Measurements from ENCODE around the gene EMILIN1. TPM values are rescaled to one million over a fixed set of nuclear protein-coding genes. Genes with fewer than 3 reads are reported as not detected.

The EMILIN1 gene
- total RNA-seq, 2 donors from 2014 or later: 8.4 to 41.6 TPM

- intact Hi-C loops (cut with DNase I, micrococcal nuclease): loop anchor here (5.0 to 10.0 kb wide), 2 partner anchors 52 to 125 kb away; partner anchors contain the start of gene TMEM214 (in 1 of the 2)
- ATAC-seq (peak; percentile 56), DNase-seq (peak; percentile 77 to 81)
Measured at GRCh38 chr2:27086724-27087593, 8.5 kb downstream of the EMILIN1 start, which contains the start of gene KHK. Gene KHK, plus strand, starts transcription at chr2:27086772. Its CDS starts 488 bp downstream, at chr2:27087260.

- no peak for ATAC-seq
- no peak for DNase-seq
- intact Hi-C loops (cut with DNase I, micrococcal nuclease): loop anchor here (5.0 to 10.0 kb wide), 2 partner anchors 53 to 126 kb away; partner anchors contain the start of gene TMEM214 (in 1 of the 2)
Measured at GRCh38 chr2:27087823-27088410, 9.5 kb downstream of the EMILIN1 start.

GRCh38 chr2:27088634-27089033, 10.2 kb downstream of the EMILIN1 start:
- DNase-seq (no peak), ATAC-seq (no peak)
- intact Hi-C loops (cut with DNase I, micrococcal nuclease): loop anchor here (5.0 to 10.0 kb wide), 2 partner anchors 54 to 126 kb away; partner anchors contain the start of gene TMEM214 (in 1 of the 2)

- intact Hi-C loops (cut with DNase I, micrococcal nuclease): loop anchor here (5.0 to 10.0 kb wide), 2 partner anchors 55 to 127 kb away; partner anchors contain the start of gene TMEM214 (in 1 of the 2)
- ATAC-seq (no peak), DNase-seq (no peak)
Measured at GRCh38 chr2:27089111-27089954, 10.9 kb downstream of the EMILIN1 start.

GRCh38 chr2:27091746-27092695, 13.6 kb downstream of the EMILIN1 start:
- ATAC-seq (no peak), DNase-seq (no peak)
- intact Hi-C loops (cut with DNase I, micrococcal nuclease): loop anchor here (10.0 kb wide), 2 partner anchors 103 to 193 kb away; partner anchors contain the start of gene TRIM54 (in 1 of the 2)

GRCh38 chr2:27092696-27093429, 14.4 kb downstream of the EMILIN1 start:
- ATAC-seq: peak; percentile 59
- peak in 1 of 2 donors; percentile 53 for DNase-seq
- intact Hi-C loops (cut with DNase I, micrococcal nuclease): loop anchor here (10.0 kb wide), 2 partner anchors 102 to 192 kb away; partner anchors contain the start of gene TRIM54 (in 1 of the 2)

- intact Hi-C loops (cut with DNase I, micrococcal nuclease): loop anchor here (10.0 kb wide), 2 partner anchors 101 to 191 kb away; partner anchors contain the start of gene TRIM54 (in 1 of the 2)
- ATAC-seq: peak; percentile 42
- DNase-seq: no peak
Measured at GRCh38 chr2:27093430-27094352, 15.3 kb downstream of the EMILIN1 start.

GRCh38 chr2:27094353-27094984, 16.1 kb downstream of the EMILIN1 start:
- intact Hi-C loops (cut with DNase I, micrococcal nuclease): loop anchor here (10.0 kb wide), 2 partner anchors 100 to 190 kb away; partner anchors contain the start of gene TRIM54 (in 1 of the 2)
- ATAC-seq (no peak), DNase-seq (no peak)

- ATAC-seq (no peak), DNase-seq (no peak)
- intact Hi-C loops (cut with DNase I, micrococcal nuclease): loop anchor here (5.0 to 10.0 kb wide), 3 partner anchors 99 to 189 kb away; partner anchors contain the start of gene TRIM54 (in 2 of the 2)
Measured at GRCh38 chr2:27095427-27095744, 17.0 kb downstream of the EMILIN1 start.

GRCh38 chr2:27095745-27096651, 17.6 kb downstream of the EMILIN1 start:
- ATAC-seq (peak; percentile 65), DNase-seq (peak in 1 of 2 donors; percentile 50)
- intact Hi-C loops (cut with DNase I, micrococcal nuclease): loop anchor here (5.0 to 10.0 kb wide), 3 partner anchors 99 to 189 kb away; partner anchors contain the start of gene TRIM54 (in 2 of the 2)

GRCh38 chr2:27096748-27097297, 18.4 kb downstream of the EMILIN1 start:
- ATAC-seq (no peak), DNase-seq (no peak)
- intact Hi-C loops (cut with DNase I, micrococcal nuclease): loop anchor here (5.0 to 10.0 kb wide), 3 partner anchors 98 to 188 kb away; partner anchors contain the start of gene TRIM54 (in 2 of the 2)

- ATAC-seq: no peak
Measured at GRCh38 chr2:27097341-27097740, 18.9 kb downstream of the EMILIN1 start.

GRCh38 chr2:27099334-27099955, 21.0 kb downstream of the EMILIN1 start:
- no peak for ATAC-seq
- DNase-seq: no peak
- intact Hi-C loops (cut with DNase I, micrococcal nuclease): loop anchor here (5.0 to 10.0 kb wide), 3 partner anchors 95 to 185 kb away; partner anchors contain the start of gene TRIM54 (in 2 of the 2)

More at GRCh38 chr2:27097341-27097740, 18.9 kb downstream of the EMILIN1 start:
- intact Hi-C loops (cut with DNase I, micrococcal nuclease): loop anchor here (5.0 to 10.0 kb wide), 3 partner anchors 97 to 187 kb away; partner anchors contain the start of gene TRIM54 (in 2 of the 2)
- no peak for DNase-seq
